HG03521 (cell line): Measurements from ENCODE around the gene CDK14.

Experiments used
- ATAC-seq: cut with Tn5 transposase; IDR thresholded peaks from one replicate; pipeline ENCODE4 v1.9.1; 2021; ENCODE audit warnings: mild to moderate bottlenecking, moderate library complexity; ENCODE audit not compliant: unreplicated experiment

The CDK14 gene

GRCh38 chr7:90988516-90988915, 392.4 kb downstream of the CDK14 start:
- ATAC-seq, result no peak

GRCh38 chr7:90988996-90989765, 393.1 kb downstream of the CDK14 start:
- ATAC-seq, result no peak

- no peak for ATAC-seq
Measured at GRCh38 chr7:90994121-90994520, 398.0 kb downstream of the CDK14 start.

GRCh38 chr7:90994601-90995000, 398.5 kb downstream of the CDK14 start:
- ATAC-seq, result no peak

- no peak for ATAC-seq
Measured at GRCh38 chr7:90995996-90996395, 399.9 kb downstream of the CDK14 start.

GRCh38 chr7:90999989-91000979, 404.2 kb downstream of the CDK14 start:
- ATAC-seq, result no peak

- no peak for ATAC-seq
Measured at GRCh38 chr7:91005024-91005423, 408.9 kb downstream of the CDK14 start.

GRCh38 chr7:91005841-91006240, 409.7 kb downstream of the CDK14 start:
- no peak for ATAC-seq

- ATAC-seq, result no peak
Measured at GRCh38 chr7:91007371-91007770, 411.2 kb downstream of the CDK14 start.

- ATAC-seq, result no peak
Measured at GRCh38 chr7:91013078-91013477, 417.0 kb downstream of the CDK14 start.

- ATAC-seq, result no peak
Measured at GRCh38 chr7:91019686-91020385, 423.7 kb downstream of the CDK14 start.

- no peak for ATAC-seq
Measured at GRCh38 chr7:91020636-91021385, 424.7 kb downstream of the CDK14 start.

GRCh38 chr7:91021956-91022355, 425.8 kb downstream of the CDK14 start:
- no peak for ATAC-seq

- no peak for ATAC-seq
Measured at GRCh38 chr7:91025906-91026390, 429.8 kb downstream of the CDK14 start.

- no peak for ATAC-seq
Measured at GRCh38 chr7:91029688-91030087, 433.6 kb downstream of the CDK14 start.

- no peak for ATAC-seq
Measured at GRCh38 chr7:91030680-91031380, 434.7 kb downstream of the CDK14 start.

GRCh38 chr7:91031757-91032156, 435.6 kb downstream of the CDK14 start:
- ATAC-seq, result no peak

GRCh38 chr7:91033574-91033973, 437.5 kb downstream of the CDK14 start:
- ATAC-seq, result no peak

GRCh38 chr7:91034459-91035368, 438.6 kb downstream of the CDK14 start:
- no peak for ATAC-seq
